Kasumi-1 (cell line): ENCODE measurements around the gene LOX.

Experiments used
- DNase-seq, 2 experiments: peaks; one replicate each; lab custom pipeline; 2025; lab: John Stamatoyannopoulos, UW

LOX gene, protein sequence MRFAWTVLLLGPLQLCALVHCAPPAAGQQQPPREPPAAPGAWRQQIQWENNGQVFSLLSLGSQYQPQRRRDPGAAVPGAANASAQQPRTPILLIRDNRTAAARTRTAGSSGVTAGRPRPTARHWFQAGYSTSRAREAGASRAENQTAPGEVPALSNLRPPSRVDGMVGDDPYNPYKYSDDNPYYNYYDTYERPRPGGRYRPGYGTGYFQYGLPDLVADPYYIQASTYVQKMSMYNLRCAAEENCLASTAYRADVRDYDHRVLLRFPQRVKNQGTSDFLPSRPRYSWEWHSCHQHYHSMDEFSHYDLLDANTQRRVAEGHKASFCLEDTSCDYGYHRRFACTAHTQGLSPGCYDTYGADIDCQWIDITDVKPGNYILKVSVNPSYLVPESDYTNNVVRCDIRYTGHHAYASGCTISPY

DNA sequence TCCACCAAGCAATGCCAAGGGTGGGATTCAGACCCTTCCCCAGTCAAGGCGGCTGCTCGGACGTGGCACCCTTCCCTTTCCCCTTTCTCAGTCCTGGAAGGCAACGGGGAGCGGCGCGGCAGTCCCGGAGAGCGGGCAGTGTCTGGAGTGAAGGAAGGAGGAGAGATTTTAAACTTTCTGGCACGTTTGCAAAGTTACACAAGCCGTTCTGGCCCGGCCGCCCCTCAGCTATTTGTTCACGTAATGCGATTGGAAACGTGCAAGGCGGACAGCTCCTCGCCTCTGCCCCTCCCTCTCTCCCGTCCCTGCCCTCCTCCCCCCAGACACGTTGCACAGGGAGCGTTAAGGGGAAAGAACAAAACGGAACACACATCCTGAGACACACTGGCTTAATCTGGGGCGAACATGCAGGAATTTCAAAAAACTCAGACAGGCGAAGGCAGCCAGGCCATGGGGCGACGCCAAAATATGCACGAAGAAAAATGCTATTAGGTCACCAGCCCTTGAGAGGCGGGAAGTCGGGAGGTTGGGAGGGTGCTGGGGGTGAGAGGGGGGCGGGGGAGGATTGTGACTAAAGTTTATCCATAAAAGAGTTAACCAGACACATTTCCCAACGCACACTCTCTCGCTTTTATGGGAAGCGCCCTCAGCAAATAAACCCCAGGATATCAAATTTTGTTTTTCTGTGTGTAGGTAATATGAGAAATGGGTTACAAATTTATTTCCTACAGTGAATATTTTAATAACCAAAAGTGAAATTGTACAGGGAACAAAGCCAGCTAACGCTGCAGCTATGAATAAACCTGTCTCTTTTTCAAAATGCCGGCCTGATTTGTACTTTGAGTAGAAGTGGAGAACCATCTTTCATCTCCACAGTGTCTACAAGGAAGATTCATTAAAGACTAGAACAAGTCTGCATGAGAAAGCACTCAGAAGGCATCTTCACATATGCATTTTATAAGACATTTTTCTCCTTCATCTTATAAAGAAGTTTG lies at the start of gene LOX:
TSS of gene LOX (minus strand) at position 144 of the 995 bp plus-strand sequence. CDS start 274 bp downstream, outside the sequence.
- DNase-seq, result peak; percentile 59 to 66

DNA sequence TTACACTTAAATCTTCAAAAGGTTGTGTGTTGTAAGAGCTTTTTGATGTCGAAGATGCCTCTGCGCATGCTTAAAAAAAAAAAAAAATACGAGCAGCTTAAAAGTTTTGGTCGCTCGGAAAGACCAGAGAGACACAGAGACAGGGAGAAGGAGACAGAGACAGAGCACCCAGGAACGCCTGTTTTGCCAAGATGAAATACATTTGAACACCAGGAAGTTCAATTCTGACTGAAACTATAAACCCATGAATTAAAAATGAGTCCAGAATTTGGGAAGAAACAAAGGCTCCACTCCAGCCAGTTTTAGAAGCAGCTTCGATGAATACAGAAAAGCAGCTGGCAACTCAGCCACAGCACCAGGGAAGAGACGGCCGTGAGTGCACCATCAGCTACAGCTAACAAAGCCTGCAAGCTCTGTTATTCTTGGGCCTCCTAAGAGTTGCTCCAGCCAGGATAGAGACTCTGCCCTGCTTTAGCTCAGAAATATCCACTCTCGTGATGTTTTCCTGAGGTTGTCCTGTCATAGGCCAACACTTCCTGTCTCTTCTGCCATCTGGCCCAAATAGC lies 48.8 kb upstream of the LOX start:
- no peak for DNase-seq

DNA sequence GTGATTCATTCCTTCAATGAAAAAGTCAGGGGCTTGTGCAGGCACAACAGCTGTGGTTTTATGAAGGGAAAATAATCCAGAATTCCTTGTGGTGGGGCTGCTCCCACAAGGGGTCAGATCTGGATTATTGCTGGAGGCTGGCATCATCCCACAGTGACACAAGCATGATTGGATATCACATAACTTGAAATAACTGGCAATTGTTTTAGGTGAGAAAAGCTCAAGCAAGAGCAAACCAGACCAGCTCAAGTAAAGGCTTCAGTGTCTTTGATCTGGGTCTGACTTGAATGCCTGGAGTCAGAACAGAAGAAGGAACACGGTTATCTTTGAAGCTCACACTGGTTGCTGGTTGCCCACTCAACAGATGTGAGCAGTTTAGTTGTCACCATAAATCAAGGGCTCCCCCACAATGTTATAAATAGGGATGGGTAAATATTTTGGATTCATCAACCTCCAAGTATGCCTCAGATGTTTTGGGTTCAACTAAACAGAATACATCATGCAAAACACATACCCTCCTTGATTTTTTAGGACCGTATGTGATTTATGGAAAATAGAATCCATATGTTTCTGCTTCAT lies 48.2 kb upstream of the LOX start:
- DNase-seq, result no peak

GRCh38 chr5:122124766-122125165 lies 46.7 kb upstream of the LOX start:
- no peak for DNase-seq

DNA sequence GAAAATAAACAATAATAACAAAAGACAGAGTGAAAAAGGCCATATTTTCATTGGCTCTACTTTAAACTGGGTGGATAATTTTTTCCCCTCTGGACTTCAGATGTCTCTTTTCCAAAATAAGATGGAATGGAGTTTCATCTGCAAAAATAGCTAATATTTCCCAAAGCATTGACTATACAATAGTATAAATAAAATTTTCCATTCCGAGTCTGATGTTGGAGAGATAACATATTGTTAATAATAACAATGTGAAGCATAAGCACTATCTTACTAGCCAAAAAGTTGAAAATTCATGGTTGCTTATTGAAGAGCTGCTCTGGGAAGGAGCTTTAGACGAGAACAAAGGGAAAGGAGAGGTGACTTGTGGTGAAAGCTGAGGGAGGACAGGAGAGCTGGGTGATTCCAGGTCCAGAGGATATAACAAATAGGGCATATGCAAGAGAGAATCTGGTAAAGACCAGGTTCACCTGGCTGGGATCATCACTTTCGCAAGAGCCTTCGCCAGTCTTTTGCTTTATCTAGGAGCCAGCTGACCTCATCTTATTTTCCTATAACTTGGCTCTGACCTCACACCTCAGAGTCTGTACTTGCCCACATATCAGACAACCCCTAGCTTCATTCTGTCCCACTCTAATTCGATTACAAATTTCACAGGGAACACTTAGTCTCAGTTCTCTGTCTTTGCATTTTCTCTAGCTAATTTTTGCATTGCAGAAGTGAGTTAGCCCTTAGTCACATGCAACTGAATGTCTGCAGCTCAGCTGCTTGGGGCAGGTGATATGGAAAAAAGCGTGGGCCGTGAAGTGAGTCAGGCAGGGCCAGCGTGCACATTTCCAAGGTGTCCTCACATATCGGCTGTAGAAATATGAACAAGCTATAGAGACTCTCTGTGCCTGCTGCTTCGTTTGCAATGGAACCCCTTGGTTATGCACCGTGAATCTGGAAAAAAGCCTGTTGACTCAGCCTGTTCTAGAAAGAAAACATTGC lies 43.7 kb upstream of the LOX start:
- no peak for DNase-seq

DNA sequence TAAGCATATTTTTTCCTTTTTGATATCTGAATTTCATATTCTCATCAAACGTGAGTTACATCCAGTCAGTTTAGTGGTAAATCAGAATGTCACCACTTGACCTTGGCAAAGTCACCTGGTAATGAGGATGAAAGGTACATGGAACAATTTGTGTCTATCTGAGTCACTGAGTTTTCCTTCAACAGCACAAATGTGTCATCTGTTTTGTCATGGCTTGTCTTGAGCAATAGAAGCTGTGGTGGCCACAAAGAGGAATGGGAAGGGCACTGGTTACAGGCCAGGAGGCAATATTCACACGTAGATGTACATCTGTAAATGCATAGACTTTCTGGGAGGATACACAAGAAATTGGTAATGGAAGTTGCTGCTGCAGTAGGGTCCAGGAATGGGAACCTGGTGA lies 42.9 kb upstream of the LOX start:
- peak in 1 of 2 experiments; percentile 1 for DNase-seq

- DNase-seq, result no peak
Measured at GRCh38 chr5:122120493-122120892, 42.4 kb upstream of the LOX start.

GRCh38 chr5:122119205-122119604 lies 41.1 kb upstream of the LOX start:
- DNase-seq, result no peak

GRCh38 chr5:122118356-122118948 lies 40.4 kb upstream of the LOX start:
- no peak for DNase-seq

DNA sequence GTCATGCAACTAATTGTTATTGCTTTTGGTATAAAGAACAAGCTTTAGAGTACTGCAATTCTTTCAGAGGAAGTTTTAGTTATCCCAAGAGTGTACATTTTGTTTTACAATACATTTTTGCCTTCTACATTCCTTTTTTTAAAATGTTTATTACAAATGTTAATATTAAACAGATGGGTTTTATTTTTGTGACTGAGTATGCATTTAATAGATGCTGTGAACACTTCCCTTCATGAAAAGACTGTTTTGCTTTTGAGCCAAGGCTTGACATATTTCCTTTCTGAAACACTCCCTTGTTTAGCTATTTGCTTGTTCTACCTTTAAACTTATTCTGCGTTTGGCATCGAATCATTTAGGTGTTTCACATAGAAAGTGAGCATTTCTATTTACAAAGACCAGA lies 36.4 kb upstream of the LOX start:
- no peak for DNase-seq

DNA sequence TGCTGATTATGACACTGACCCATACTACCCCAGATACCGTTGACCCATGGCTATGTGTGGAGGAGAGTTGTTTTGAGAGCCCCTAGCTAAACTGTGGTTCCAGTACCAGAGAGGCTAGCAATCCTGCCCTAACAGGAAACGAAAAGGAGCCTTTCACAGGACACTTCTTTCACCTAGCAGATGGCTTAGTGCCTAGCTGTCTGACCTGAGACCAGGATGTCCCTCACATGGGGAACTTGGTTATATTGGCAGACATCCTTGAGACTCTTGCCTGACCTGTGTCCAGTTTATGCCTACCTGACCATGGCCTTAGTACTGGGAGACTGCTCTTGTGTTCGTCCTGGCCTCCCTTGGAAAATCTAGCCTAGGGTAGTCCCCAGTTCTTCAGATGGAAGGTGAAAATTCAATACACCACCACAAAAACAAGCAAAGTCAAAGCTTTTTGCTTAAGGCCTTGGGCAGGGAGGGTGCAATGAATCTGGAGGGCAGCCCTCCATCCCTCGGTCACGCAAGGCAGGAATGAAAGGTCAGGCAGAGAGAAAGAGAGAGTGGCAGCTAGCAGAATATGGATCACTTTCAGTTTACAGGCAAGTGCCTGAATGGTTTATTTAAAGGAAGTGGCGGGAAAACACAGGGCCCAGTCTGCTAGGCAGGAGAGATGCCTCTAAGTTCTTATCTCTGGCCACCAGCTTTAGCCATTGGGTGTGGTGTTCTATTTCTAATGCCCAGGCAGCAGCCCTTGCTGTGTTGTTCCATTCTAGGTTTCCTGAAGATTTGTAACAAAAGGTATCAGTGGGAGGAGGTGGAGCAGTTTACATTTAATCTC lies 34.9 kb upstream of the LOX start:
- no peak for DNase-seq

DNA sequence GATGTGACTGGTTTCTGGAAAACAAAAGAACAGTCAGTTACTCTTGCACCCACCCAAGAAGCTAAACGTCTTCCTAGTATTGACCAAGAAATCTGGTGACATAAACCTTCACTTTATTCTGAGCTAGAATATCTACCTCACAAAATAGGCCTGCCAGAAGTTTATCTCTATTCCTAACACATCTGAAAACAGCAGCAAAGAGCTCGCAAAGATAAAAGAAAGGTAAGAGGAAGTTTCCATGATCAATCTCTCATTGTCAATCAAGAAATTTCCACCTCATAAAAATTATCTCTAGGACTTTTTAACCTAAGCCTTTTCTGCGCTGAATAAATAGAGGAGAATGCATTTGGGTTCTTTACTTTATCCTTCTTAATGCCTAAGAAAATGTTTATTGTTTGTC lies 34.0 kb upstream of the LOX start:
- no peak for DNase-seq

DNA sequence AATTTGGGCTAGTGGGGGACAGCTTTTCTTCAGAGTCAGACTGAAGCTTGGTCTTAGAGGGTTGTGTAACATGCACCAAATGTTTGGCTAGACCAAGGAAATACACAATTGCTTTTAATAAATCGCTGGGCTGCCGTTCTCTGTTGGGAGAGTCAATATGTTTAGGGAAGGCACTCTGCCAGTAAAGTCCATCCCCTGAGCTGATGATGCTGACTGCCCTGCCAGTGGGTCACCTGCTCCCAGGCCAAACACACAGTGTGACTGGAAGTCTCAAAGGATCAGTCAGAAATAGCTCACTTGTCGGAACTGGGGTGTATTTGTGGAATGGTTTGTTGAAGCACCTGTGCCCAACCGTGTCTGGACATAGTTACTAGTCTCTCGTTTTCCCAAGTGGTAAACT lies 33.4 kb upstream of the LOX start:
- no peak for DNase-seq

GRCh38 chr5:122110987-122111386 lies 32.9 kb upstream of the LOX start:
- no peak for DNase-seq

DNA sequence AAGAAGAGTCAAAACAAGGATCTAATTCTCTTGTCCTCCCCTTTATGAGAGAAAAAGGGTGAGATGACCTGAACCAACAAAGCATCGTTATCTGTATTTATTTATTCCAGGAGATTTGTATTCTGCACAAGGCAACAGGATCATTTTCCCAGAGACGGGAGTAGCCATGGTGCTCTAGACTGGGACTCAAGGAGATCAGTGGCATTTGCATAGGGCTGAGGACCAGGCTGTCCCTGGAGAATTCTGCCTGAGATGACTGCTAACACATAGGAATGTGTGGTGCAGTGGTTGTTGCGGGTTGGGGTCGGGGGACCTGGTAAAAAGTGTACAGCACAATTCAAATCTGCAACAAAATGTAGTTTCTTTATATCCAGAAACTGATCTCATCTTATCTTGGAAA lies 29.0 kb upstream of the LOX start:
- no peak for DNase-seq

DNA sequence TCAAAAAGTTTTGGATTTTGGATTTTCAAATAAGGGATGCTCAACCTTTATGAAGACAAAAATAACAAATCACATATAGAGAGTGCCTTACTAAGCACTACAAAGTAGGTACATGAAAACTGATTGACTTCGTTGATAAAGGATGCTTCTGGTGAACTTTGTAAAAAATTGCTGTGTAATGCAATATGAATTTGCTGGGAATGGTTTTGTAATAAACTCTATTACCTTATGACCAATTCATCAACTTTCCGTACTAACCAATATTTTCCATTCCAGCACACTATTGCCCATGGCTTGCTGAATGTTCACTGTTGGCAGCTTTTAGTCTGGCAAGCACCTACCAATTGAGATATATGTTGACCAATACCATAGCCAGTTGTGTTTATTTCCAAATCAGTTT lies 27.9 kb upstream of the LOX start:
- DNase-seq, result no peak

DNA sequence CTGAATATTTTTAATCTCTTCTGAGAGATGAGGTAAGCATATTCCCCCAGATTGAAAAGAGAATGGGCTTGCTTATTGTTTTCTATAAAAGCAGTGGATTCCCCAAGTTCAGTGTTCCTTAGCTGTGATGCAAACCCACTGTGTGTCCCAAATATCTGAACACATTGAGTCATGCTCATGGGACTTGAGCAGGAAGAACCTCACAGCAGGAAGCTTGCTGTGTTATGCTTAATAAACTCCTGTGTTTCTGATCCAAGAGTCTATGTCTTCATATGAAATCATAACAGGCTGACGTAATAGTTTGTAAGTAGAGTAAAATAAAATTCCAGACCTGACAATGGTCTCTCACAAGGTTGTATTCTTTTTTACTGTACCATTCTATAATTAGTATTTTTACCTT lies 24.8 kb upstream of the LOX start:
- DNase-seq, result no peak

- peak; percentile 64 to 82 for DNase-seq
Measured at GRCh38 chr5:122101636-122102285, 23.7 kb upstream of the LOX start.
